SK-N-SH treated with all-trans-retinoic acid at 6 μM for 48 hours (cell line): ENCODE data around the gene DRP2.
"Not testable (repeated sequence)": the region's sequence is repeated elsewhere in the genome, so short reads cannot be mapped to it uniquely, and the experiment has no call there.

Experiments used
- RARB ChIP-seq: fragments of 250-450 bp; sonication (Bioruptor Pico); IDR thresholded peaks from 2 replicates; pipeline ENCODE4 v1.8.0; 2021; ENCODE audit warnings: mild to moderate bottlenecking, moderate library complexity
- TCF4 ChIP-seq: fragments of 250-450 bp; sonication (Bioruptor Pico); IDR thresholded peaks from 2 replicates; pipeline ENCODE4 v1.8.0; 2021; ENCODE audit warnings: mild to moderate bottlenecking, moderate library complexity, borderline replicate concordance
- TOX ChIP-seq: fragments of 250-450 bp; sonication (Bioruptor Pico); IDR thresholded peaks from 2 replicates; pipeline ENCODE4 v1.8.0; 2021; ENCODE audit warnings: mild to moderate bottlenecking, moderate library complexity, borderline replicate concordance
- ZFP30 ChIP-seq: fragments of 450-650 bp; formaldehyde crosslinking; IDR thresholded peaks from 2 replicates; pipeline ENCODE4 v1.5.0; 2022; ENCODE audit warnings: mild to moderate bottlenecking, moderate library complexity
- ZNF8 ChIP-seq: fragments of 450-650 bp; formaldehyde crosslinking; IDR thresholded peaks from 2 replicates; pipeline ENCODE4 v1.5.0; 2020; ENCODE audit warnings: mild to moderate bottlenecking, moderate library complexity
- TF ChIP-seq, protein P1 (sequence below): fragments of 250-450 bp; sonication (Bioruptor Pico); IDR thresholded peaks from 2 replicates; pipeline ENCODE4 v1.5.1; 2021; ENCODE audit warnings: mild to moderate bottlenecking, moderate library complexity
- TF ChIP-seq, protein P2 (sequence below): fragments of 250-450 bp; sonication (Bioruptor Pico); IDR thresholded peaks from 2 replicates; pipeline ENCODE4 v1.8.0; 2020; ENCODE audit warnings: mild to moderate bottlenecking, moderate library complexity, borderline replicate concordance

DNA sequence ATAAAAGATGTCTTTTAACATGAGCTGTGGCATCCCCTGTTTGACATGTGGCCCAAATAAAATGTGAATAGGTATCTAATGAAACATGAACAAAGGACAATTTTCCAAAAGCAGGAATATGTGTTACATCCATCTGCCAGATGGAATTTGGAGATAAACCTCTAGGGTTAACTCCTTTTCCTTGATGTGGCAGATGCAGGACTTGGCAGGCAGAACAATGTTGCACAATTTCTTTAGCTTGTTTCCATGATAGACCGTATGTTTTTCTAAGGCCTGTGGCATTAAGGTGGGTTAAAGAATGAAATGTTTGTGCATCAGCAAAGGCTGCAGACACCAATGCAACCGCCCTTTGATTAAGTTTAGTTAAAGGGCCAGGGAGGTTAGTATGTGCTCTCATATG, 34.7 kb upstream of the DRP2 start:
- TF ChIP-seq TCF4, ZNF8, TOX, ZFP30, RARB (CRISPR knock-in tag): not testable (repeated sequence)
- TF ChIP-seq, protein P1, sequence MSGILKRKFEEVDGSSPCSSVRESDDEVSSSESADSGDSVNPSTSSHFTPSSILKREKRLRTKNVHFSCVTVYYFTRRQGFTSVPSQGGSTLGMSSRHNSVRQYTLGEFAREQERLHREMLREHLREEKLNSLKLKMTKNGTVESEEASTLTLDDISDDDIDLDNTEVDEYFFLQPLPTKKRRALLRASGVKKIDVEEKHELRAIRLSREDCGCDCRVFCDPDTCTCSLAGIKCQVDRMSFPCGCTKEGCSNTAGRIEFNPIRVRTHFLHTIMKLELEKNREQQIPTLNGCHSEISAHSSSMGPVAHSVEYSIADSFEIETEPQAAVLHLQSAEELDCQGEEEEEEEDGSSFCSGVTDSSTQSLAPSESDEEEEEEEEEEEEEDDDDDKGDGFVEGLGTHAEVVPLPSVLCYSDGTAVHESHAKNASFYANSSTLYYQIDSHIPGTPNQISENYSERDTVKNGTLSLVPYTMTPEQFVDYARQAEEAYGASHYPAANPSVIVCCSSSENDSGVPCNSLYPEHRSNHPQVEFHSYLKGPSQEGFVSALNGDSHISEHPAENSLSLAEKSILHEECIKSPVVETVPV (CRISPR knock-in tag) = not testable (repeated sequence)
- TF ChIP-seq, protein P2, sequence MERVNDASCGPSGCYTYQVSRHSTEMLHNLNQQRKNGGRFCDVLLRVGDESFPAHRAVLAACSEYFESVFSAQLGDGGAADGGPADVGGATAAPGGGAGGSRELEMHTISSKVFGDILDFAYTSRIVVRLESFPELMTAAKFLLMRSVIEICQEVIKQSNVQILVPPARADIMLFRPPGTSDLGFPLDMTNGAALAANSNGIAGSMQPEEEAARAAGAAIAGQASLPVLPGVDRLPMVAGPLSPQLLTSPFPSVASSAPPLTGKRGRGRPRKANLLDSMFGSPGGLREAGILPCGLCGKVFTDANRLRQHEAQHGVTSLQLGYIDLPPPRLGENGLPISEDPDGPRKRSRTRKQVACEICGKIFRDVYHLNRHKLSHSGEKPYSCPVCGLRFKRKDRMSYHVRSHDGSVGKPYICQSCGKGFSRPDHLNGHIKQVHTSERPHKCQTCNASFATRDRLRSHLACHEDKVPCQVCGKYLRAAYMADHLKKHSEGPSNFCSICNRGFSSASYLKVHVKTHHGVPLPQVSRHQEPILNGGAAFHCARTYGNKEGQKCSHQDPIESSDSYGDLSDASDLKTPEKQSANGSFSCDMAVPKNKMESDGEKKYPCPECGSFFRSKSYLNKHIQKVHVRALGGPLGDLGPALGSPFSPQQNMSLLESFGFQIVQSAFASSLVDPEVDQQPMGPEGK (CRISPR knock-in tag) = not testable (repeated sequence)
